Endothelial cell (in vitro differentiated cells): ENCODE measurements around the gene PGLYRP2. TPM values are rescaled to one million over a fixed set of nuclear protein-coding genes. Genes with fewer than 3 reads are reported as not detected.

ENCODE experiments used
- DNase-seq: peaks from one replicate; pipeline ENCODE4 v3.0.0; 2021; ENCODE audit warnings: low spot score
- H3K27ac Mint-ChIP-seq: one replicate; pipeline ENCODE4 v1.8.0; 2021; ENCODE audit warnings: mixed read lengths, inconsistent platforms; ENCODE audit not compliant: unreplicated experiment
- H3K27me3 Mint-ChIP-seq: one replicate; pipeline ENCODE4 v1.8.0; 2021; ENCODE audit warnings: mild to moderate bottlenecking, moderate library complexity, mixed read lengths, inconsistent platforms; ENCODE audit not compliant: unreplicated experiment
- H3K36me3 Mint-ChIP-seq: one replicate; pipeline ENCODE4 v1.8.0; 2021; ENCODE audit warnings: mild to moderate bottlenecking, low read depth, mixed read lengths, inconsistent platforms; ENCODE audit not compliant: unreplicated experiment
- H3K4me1 Mint-ChIP-seq: one replicate; pipeline ENCODE4 v1.8.0; 2021; ENCODE audit warnings: mild to moderate bottlenecking, mixed read lengths, inconsistent platforms; ENCODE audit not compliant: unreplicated experiment
- H3K4me3 Mint-ChIP-seq: one replicate; pipeline ENCODE4 v1.8.0; 2021; ENCODE audit warnings: mild to moderate bottlenecking, mixed read lengths, inconsistent platforms; ENCODE audit not compliant: unreplicated experiment
- H3K9me3 Mint-ChIP-seq: one replicate; pipeline ENCODE4 v1.8.0; 2021; ENCODE audit warnings: mixed read lengths, inconsistent platforms; ENCODE audit not compliant: unreplicated experiment
- CTCF ChIP-seq: fragments of 200-600 bp; sonication (generic); IDR thresholded peaks from one replicate; pipeline ENCODE4 v1.5.0; 2021; ENCODE audit warnings: antibody characterized with exemption; ENCODE audit not compliant: unreplicated experiment
- long read RNA-seq: library from polyadenylated mRNA; unstranded; transcript quantifications from one replicate; pipeline ENCODE4 v2.0.0, GENCODE V29; 2020; ENCODE audit not compliant: unreplicated experiment
- total RNA-seq: library from RNA; stranded (reverse); fragmentation: NEBNext Ultra II Directional; extraction: Animal tissue kit (Norgen Biotek cat#: 25700); gene quantifications from one replicate; pipeline ENCODE4 v1.2.1, GENCODE V29; 2021; ENCODE audit not compliant: unreplicated experiment

Gene PGLYRP2, protein sequence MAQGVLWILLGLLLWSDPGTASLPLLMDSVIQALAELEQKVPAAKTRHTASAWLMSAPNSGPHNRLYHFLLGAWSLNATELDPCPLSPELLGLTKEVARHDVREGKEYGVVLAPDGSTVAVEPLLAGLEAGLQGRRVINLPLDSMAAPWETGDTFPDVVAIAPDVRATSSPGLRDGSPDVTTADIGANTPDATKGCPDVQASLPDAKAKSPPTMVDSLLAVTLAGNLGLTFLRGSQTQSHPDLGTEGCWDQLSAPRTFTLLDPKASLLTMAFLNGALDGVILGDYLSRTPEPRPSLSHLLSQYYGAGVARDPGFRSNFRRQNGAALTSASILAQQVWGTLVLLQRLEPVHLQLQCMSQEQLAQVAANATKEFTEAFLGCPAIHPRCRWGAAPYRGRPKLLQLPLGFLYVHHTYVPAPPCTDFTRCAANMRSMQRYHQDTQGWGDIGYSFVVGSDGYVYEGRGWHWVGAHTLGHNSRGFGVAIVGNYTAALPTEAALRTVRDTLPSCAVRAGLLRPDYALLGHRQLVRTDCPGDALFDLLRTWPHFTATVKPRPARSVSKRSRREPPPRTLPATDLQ
- not detected for total RNA-seq
- long read RNA-seq, result 0 reads

DNA sequence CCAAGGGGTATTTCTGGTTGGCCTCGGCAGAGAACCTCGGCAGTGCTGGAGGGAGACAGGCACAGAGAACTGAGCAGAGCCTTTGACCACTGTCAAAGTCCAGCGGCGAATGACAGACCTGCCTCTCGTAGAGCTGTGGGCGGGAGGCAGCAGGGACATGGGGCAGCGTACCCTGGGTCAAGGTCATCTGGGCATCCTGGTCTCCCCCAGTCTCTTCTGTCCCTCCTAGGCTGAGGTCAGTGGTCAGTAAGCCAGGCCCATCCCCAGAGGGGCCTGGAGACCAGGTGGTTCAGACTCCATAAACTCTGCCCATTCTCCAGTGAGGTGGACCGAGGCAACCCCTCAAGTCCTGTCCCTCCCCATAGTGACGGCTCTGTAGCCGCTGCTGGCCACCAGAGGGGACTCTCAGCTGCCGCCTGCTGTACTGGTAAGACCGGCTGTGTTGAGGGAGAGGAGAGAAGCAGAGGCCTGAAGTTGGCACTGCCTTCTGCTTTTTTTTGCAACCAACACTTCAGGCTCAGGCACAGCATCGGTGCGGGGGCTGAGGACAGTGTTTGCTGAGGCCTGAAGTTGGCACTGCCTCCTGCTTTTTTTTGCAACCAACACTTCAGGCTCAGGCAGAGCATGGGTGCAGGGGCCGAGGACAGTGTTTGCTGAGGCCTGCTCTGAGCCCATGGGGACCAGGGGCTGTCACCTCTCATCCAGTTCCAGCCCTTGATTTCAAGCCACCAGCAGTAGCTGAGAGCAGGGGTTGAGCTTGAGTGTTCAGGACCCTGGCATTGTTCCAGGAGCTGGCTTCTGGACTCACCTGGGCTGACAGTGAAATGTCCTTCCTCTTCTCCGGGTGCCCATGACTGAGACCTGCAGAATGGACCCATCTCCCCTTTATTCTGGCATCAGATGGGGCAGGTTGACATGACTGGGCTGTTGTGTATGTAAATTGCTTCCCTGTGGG is at the start of gene PGLYRP2:
Gene PGLYRP2, minus strand, starts transcription at position 111 of the 955 bp plus-strand sequence. CDS start 130 bp downstream, outside the sequence.
- H3K4me3 Mint-ChIP-seq, result no peak within 1 kb of the TSS
- H3K9me3 Mint-ChIP-seq, result peaks cover 29% of the 10 kb centered on the region
- no peak within 1 kb of the TSS for H3K27ac Mint-ChIP-seq
- peaks cover 15% of the 10 kb centered on the region for H3K36me3 Mint-ChIP-seq
- H3K4me1 Mint-ChIP-seq, result no peaks in the 10 kb centered on the region
- peaks cover 4% of the 10 kb centered on the region for H3K27me3 Mint-ChIP-seq
- TF ChIP-seq CTCF, result no peak
- DNase-seq, result no peak

DNA sequence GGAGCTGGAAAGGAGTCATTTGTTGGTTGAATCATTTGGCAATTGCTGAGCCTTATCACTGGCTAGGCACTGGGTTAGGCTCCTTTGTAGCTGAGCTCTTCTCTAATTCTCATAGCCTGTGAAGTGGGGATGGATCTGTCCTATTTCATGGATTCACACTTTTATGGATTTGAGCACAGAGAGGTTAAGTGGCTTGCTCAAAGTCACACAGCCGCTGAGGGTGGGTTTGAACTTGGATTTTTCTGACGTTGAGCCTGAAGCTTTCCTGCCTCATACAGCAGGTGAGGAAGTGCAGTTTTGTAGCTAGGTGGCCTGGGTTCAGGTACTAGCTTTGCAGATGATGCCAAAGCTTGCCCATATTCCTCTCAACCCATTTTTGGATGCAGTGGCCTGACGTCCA is 48.4 kb upstream of the PGLYRP2 start:
- no peak for DNase-seq
- Mint-ChIP-seq H3K27ac (no peak overlapping the region), H3K4me1 (no peaks in the 10 kb centered on the region), H3K36me3 (peaks cover 7% of the 10 kb centered on the region), H3K27me3 (peaks cover 4% of the 10 kb centered on the region), H3K4me3 (no peak overlapping the region), H3K9me3 (peaks cover 33% of the 10 kb centered on the region)
- no peak for TF ChIP-seq CTCF

- peaks cover 33% of the 10 kb centered on the region for H3K9me3 Mint-ChIP-seq
- no peak for TF ChIP-seq CTCF
- H3K27me3 Mint-ChIP-seq, result peaks cover 3% of the 10 kb centered on the region
Measured at GRCh38 chr19:15526408-15526807, 47.1 kb upstream of the PGLYRP2 start.

GRCh38 chr19:15525291-15525690 is 46.0 kb upstream of the PGLYRP2 start:
- no peak for DNase-seq
- Mint-ChIP-seq H3K4me1 (no peaks in the 10 kb centered on the region), H3K9me3 (peaks cover 33% of the 10 kb centered on the region), H3K27me3 (peaks cover 3% of the 10 kb centered on the region), H3K36me3 (peaks cover 7% of the 10 kb centered on the region), H3K27ac (no peak overlapping the region), H3K4me3 (no peak overlapping the region)
- TF ChIP-seq CTCF, result no peak

More at GRCh38 chr19:15526408-15526807, 47.1 kb upstream of the PGLYRP2 start:
- no peak overlapping the region for H3K4me3 Mint-ChIP-seq
- H3K27ac Mint-ChIP-seq, result no peak overlapping the region
- H3K4me1 Mint-ChIP-seq, result no peaks in the 10 kb centered on the region
- H3K36me3 Mint-ChIP-seq, result peaks cover 7% of the 10 kb centered on the region
- no peak for DNase-seq
